Osteoblast (primary cell): ENCODE results near the gene ARHGEF17. TPM values are rescaled to one million over a fixed set of nuclear protein-coding genes. Genes with fewer than 3 reads are reported as not detected.

Experiments
- DNase-seq: peaks from one replicate; pipeline ENCODE4 v3.0.0; 2011; ENCODE audit warnings: low spot score, mixed read lengths; ENCODE audit not compliant: insufficient read length; ENCODE audit errors: missing footprints
- H2AFZ ChIP-seq: 2 replicates; pipeline ENCODE4 v1.6.0; 2011; ENCODE audit warnings: mild to moderate bottlenecking, low read length
- H3K27ac ChIP-seq: 2 replicates; pipeline ENCODE4 v1.5.1; 2011; ENCODE audit warnings: mild to moderate bottlenecking, low read depth, low read length, moderate library complexity
- H3K27me3 ChIP-seq: 2 replicates; pipeline ENCODE4 v1.6.0; 2012; ENCODE audit warnings: mild to moderate bottlenecking, control low read depth, inconsistent platforms, low read length, moderate library complexity; ENCODE audit not compliant: insufficient read depth
- H3K36me3 ChIP-seq: 2 replicates; pipeline ENCODE4 v1.5.1; 2011; ENCODE audit warnings: mild to moderate bottlenecking, low read length, control low read depth, moderate library complexity; ENCODE audit not compliant: insufficient read depth
- H3K4me1 ChIP-seq: 2 replicates; pipeline ENCODE4 v1.5.1; 2011; ENCODE audit warnings: mild to moderate bottlenecking, low read length, control low read depth, moderate library complexity; ENCODE audit not compliant: insufficient read depth
- H3K4me2 ChIP-seq: 2 replicates; pipeline ENCODE4 v1.6.0; 2011; ENCODE audit warnings: mild to moderate bottlenecking, low read length; ENCODE audit not compliant: insufficient read depth
- H3K4me3 ChIP-seq: fragments of 200-600 bp; sonication (generic); 3 replicates; pipeline ENCODE4 v1.5.1; 2012; ENCODE audit warnings: mild to moderate bottlenecking, low read length, inconsistent platforms; ENCODE audit not compliant: insufficient read depth
- H3K79me2 ChIP-seq: 2 replicates; pipeline ENCODE4 v1.6.0; 2012; ENCODE audit warnings: mild to moderate bottlenecking, low read length, control low read depth, inconsistent platforms; ENCODE audit not compliant: insufficient read depth
- H3K9me3 ChIP-seq: 2 replicates; pipeline ENCODE4 v1.5.1; 2011; ENCODE audit warnings: low read depth, low read length, control low read depth
- H4K20me1 ChIP-seq: 2 replicates; pipeline ENCODE4 v1.6.0; 2012; ENCODE audit warnings: mild to moderate bottlenecking, low read length, control low read depth; ENCODE audit not compliant: insufficient read depth
- CTCF ChIP-seq: IDR thresholded peaks from 2 replicates; pipeline ENCODE4 v1.5.1; 2011; ENCODE audit warnings: mild to moderate bottlenecking, low read depth, low read length, moderate library complexity; ENCODE audit errors: extremely low read depth
- total RNA-seq: library from RNA; depleted of rRNA; stranded (reverse); fragments of >200 nt; gene quantifications from 2 replicates; pipeline ENCODE4 v1.2.3, GENCODE V29; 2012

The ARHGEF17 gene
- total RNA-seq, 1 donor = 67.0 TPM

GRCh38 chr11:73266646-73267020, 41.4 kb upstream of the ARHGEF17 start:
- DNase-seq = no peak
- Histone ChIP-seq H3K4me2 (no peak overlapping the region), H3K4me3 (no peak overlapping the region), H3K27ac (no peak overlapping the region), H3K9me3 (no peaks in the 10 kb centered on the region), H3K36me3 (no peaks in the 10 kb centered on the region), H2AFZ (no peak overlapping the region), H4K20me1 (peaks cover 7% of the 10 kb centered on the region), H3K79me2 (no peaks in the 10 kb centered on the region), H3K4me1 (peaks cover 22% of the 10 kb centered on the region), H3K27me3 (no peaks in the 10 kb centered on the region)
- TF ChIP-seq CTCF = no peak

GRCh38 chr11:73267122-73267846, 40.8 kb upstream of the ARHGEF17 start:
- no peaks in the 10 kb centered on the region for H3K27me3 ChIP-seq
- H3K4me3 ChIP-seq = no peak overlapping the region
- TF ChIP-seq CTCF = no peak
- peak; percentile 65 for DNase-seq
- H4K20me1 ChIP-seq = peaks cover 7% of the 10 kb centered on the region
- H3K79me2 ChIP-seq = no peaks in the 10 kb centered on the region
- H2AFZ ChIP-seq = no peak overlapping the region
- H3K4me2 ChIP-seq = no peak overlapping the region
- H3K27ac ChIP-seq = no peak overlapping the region
- H3K36me3 ChIP-seq = no peaks in the 10 kb centered on the region
- no peaks in the 10 kb centered on the region for H3K9me3 ChIP-seq
- peaks cover 22% of the 10 kb centered on the region for H3K4me1 ChIP-seq

GRCh38 chr11:73267906-73268540, 40.1 kb upstream of the ARHGEF17 start:
- no peak for DNase-seq
- H3K4me1 ChIP-seq = peaks cover 18% of the 10 kb centered on the region
- H2AFZ ChIP-seq = no peak overlapping the region
- no peak overlapping the region for H3K4me2 ChIP-seq
- H3K9me3 ChIP-seq = no peaks in the 10 kb centered on the region
- no peak for TF ChIP-seq CTCF
- H3K27ac ChIP-seq = no peak overlapping the region
- H3K79me2 ChIP-seq = no peaks in the 10 kb centered on the region
- peaks cover 7% of the 10 kb centered on the region for H4K20me1 ChIP-seq
- H3K4me3 ChIP-seq = no peak overlapping the region
- H3K36me3 ChIP-seq = no peaks in the 10 kb centered on the region
- H3K27me3 ChIP-seq = no peaks in the 10 kb centered on the region

GRCh38 chr11:73268671-73269271, 39.3 kb upstream of the ARHGEF17 start:
- no peak for TF ChIP-seq CTCF
- H3K27me3 ChIP-seq = no peaks in the 10 kb centered on the region
- no peak overlapping the region for H3K4me3 ChIP-seq
- no peak overlapping the region for H3K27ac ChIP-seq
- H3K79me2 ChIP-seq = no peaks in the 10 kb centered on the region
- H3K36me3 ChIP-seq = no peaks in the 10 kb centered on the region
- H3K9me3 ChIP-seq = no peaks in the 10 kb centered on the region
- peaks cover 14% of the 10 kb centered on the region for H3K4me1 ChIP-seq
- no peak for DNase-seq
- H4K20me1 ChIP-seq = peaks cover 7% of the 10 kb centered on the region
- no peak overlapping the region for H3K4me2 ChIP-seq
- H2AFZ ChIP-seq = no peak overlapping the region
